ENCODE measurements around the gene COP1. TPM values are rescaled to one million over a fixed set of nuclear protein-coding genes. Genes with fewer than 3 reads are reported as not detected.

The COP1 gene
- total RNA-seq: 54.9 and 61.0 TPM in 2 replicates

GRCh38 chr1:176206961-176207902 is at the start of gene COP1:
TSS of gene COP1 (minus strand) at chr1:176207286. CDS start at chr1:176206978, 308 bp downstream.

Data from smooth muscle cell of the umbilical artery (primary cell).